GM23338 (cell line): Measurements from ENCODE around the gene TMEM121. TPM values are rescaled to one million over a fixed set of nuclear protein-coding genes. Genes with fewer than 3 reads are reported as not detected.
"Not testable (repeated sequence)": the region's sequence is repeated elsewhere in the genome, so short reads cannot be mapped to it uniquely, and the experiment has no call there.

ENCODE experiments used
- ATAC-seq: fragments of 200-7000 bp; cut with Tn5 transposase; 3 replicates; pipeline ENCODE4 v1.9.1; 2020
- DNase-seq: peaks from one replicate; pipeline ENCODE4 v3.0.0-alpha.2; 2015; ENCODE audit warnings: low spot score
- H2AFZ ChIP-seq: fragments of 200-600 bp; sonication (generic); 2 replicates; pipeline ENCODE4 v1.8.0; 2016; ENCODE audit warnings: antibody characterized with exemption, mild to moderate bottlenecking, moderate library complexity
- H3F3A ChIP-seq: fragments of 200-600 bp; sonication (generic); replicated peaks from 2 replicates; pipeline ENCODE4 v1.8.0; 2017; ENCODE audit warnings: antibody characterized with exemption, mixed run types, low read depth
- H3K27ac ChIP-seq: fragments of 200-600 bp; sonication (generic); 2 replicates; pipeline ENCODE4 v1.6.1; 2016; ENCODE audit warnings: low read depth
- H3K27me3 ChIP-seq: fragments of 200-600 bp; sonication (generic); 2 replicates; pipeline ENCODE4 v1.8.0; 2016; ENCODE audit warnings: mild to moderate bottlenecking, mixed run types, moderate library complexity; ENCODE audit not compliant: insufficient read depth
- H3K36me3 ChIP-seq: fragments of 200-600 bp; sonication (generic); 2 replicates; pipeline ENCODE4 v1.8.0; 2016; ENCODE audit warnings: mild to moderate bottlenecking; ENCODE audit not compliant: insufficient read depth
- H3K4me1 ChIP-seq: fragments of 200-600 bp; sonication (generic); 2 replicates; pipeline ENCODE4 v1.8.0; 2016; ENCODE audit warnings: mild to moderate bottlenecking, moderate library complexity; ENCODE audit not compliant: insufficient read depth
- H3K4me2 ChIP-seq: fragments of 200-600 bp; sonication (generic); 2 replicates; pipeline ENCODE4 v1.7.1; 2017; ENCODE audit warnings: mixed run types
- H3K4me3 ChIP-seq: fragments of 200-600 bp; sonication (generic); 2 replicates; pipeline ENCODE4 v1.6.1; 2016; ENCODE audit warnings: mixed run types
- H3K79me2 ChIP-seq: fragments of 200-600 bp; sonication (generic); replicated peaks from 2 replicates; pipeline ENCODE4 v1.8.0; 2017; ENCODE audit warnings: mild to moderate bottlenecking; ENCODE audit not compliant: insufficient read depth
- H3K9me2 ChIP-seq: fragments of 200-600 bp; sonication (generic); 2 replicates; pipeline ENCODE4 v1.8.0; 2017; ENCODE audit not compliant: insufficient read depth
- H4K20me1 ChIP-seq: fragments of 200-600 bp; sonication (generic); replicated peaks from 2 replicates; pipeline ENCODE4 v1.8.0; 2017; ENCODE audit warnings: mild to moderate bottlenecking; ENCODE audit not compliant: insufficient read depth
- H3K27ac Mint-ChIP-seq: 2 replicates; pipeline ENCODE4 v1.8.0; 2020; ENCODE audit warnings: inconsistent platforms, mild to moderate bottlenecking, moderate library complexity, mixed read lengths
- H3K27me3 Mint-ChIP-seq: 3 replicates; pipeline ENCODE4 v1.8.0; 2022; ENCODE audit warnings: low read depth, mild to moderate bottlenecking, moderate library complexity, mixed read lengths, inconsistent platforms; ENCODE audit not compliant: insufficient read depth, poor library complexity
- H3K36me3 Mint-ChIP-seq: 3 replicates; pipeline ENCODE4 v1.8.0; 2021; ENCODE audit warnings: low read depth, mild to moderate bottlenecking, inconsistent platforms, moderate library complexity, mixed read lengths
- H3K4me1 Mint-ChIP-seq: 3 replicates; pipeline ENCODE4 v1.8.0; 2020; ENCODE audit warnings: mild to moderate bottlenecking, inconsistent platforms, mixed read lengths
- H3K4me3 Mint-ChIP-seq: 3 replicates; pipeline ENCODE4 v1.8.0; 2021; ENCODE audit warnings: moderate library complexity, mild to moderate bottlenecking, inconsistent platforms, mixed read lengths
- H3K9me3 Mint-ChIP-seq: 3 replicates; pipeline ENCODE4 v1.8.0; 2020; ENCODE audit warnings: moderate library complexity, mild to moderate bottlenecking, inconsistent platforms, mixed read lengths
- polyA plus RNA-seq: library from polyadenylated mRNA; unstranded; fragments of >200 nt; fragmentation: Nextera tagmentation; extraction: Ambion mirVana; gene quantifications from 2 replicates; pipeline ENCODE4 v1.2.1, GENCODE V29; 2016
- total RNA-seq: library from RNA; depleted of rRNA; stranded (reverse); fragments of >200 nt; shearing (Covaris generic); gene quantifications from 2 replicates; pipeline ENCODE4 v1.2.3, GENCODE V29; 2014; rRNA removed

The TMEM121 gene
- total and polyA plus RNA-seq, 2 experiments from 2014 or later: 0.13 to 1.3 TPM

DNA sequence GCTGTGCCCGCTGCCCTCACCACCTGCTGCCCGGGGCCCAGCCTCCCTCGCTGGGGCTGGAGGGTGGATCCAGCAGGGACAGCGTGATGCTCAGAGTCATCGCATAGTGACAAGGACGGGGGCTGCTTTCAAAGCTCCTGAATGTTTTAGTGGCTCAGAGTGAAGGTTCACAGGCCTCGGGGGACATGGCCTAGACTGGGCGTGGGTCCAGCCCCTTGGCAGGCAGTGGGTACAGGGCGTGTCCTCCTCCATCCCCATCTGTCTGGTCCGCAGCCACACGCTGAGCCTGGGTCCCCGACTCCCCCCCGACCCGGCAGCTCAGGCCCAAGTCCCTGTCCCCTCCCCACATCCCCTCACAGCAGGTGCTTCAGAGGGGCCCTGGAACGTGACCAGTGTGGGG is 52.8 kb downstream of the TMEM121 start:
- not testable (repeated sequence) for H3K9me2 ChIP-seq, H3K4me2 ChIP-seq, H3K4me3 Mint-ChIP-seq, ATAC-seq, H3K27me3 ChIP-seq, DNase-seq, H3K36me3 ChIP-seq, H3K27ac ChIP-seq, H3K4me3 ChIP-seq, H3K4me1 Mint-ChIP-seq, H2AFZ ChIP-seq, H3K4me1 ChIP-seq, H3K27ac Mint-ChIP-seq, H3K79me2 ChIP-seq, H4K20me1 ChIP-seq
- H3K27me3 Mint-ChIP-seq: peaks cover 34% of the 10 kb centered on the region
- peaks cover 44% of the 10 kb centered on the region for H3K36me3 Mint-ChIP-seq
- peaks cover 26% of the 10 kb centered on the region for H3F3A ChIP-seq
- peaks cover 65% of the 10 kb centered on the region for H3K9me3 Mint-ChIP-seq

Other genes with a start within 250 kb of the TMEM121 start
- 27.8 and 29.9 TPM in 2 replicates for gene BRF1, start 225.6 kb upstream of the TMEM121 start, total RNA-seq
- 7.6 and 8.6 TPM in 2 replicates for gene BRF1, start 225.6 kb upstream of the TMEM121 start, polyA plus RNA-seq
- gene PACS2, start 211.8 kb upstream of the TMEM121 start, total RNA-seq: 67.7 and 79.0 TPM in 2 replicates
- gene PACS2, start 211.8 kb upstream of the TMEM121 start, polyA plus RNA-seq: 22.5 and 27.5 TPM in 2 replicates
- gene TEX22, start 128.0 kb upstream of the TMEM121 start, total RNA-seq: 0.21 and 0.54 TPM in 2 replicates
- 0.10 and 0.21 TPM in 2 replicates for gene TEX22, start 128.0 kb upstream of the TMEM121 start, polyA plus RNA-seq
- gene MTA1, start 106.8 kb upstream of the TMEM121 start, total RNA-seq: 104 and 126 TPM in 2 replicates
- gene MTA1, start 106.8 kb upstream of the TMEM121 start, polyA plus RNA-seq: 53.3 and 63.2 TPM in 2 replicates
- 3.4 and 5.0 TPM in 2 replicates for gene CRIP2, start 51.8 kb upstream of the TMEM121 start, total RNA-seq
- 9.6 and 12.3 TPM in 2 replicates for gene CRIP2, start 51.8 kb upstream of the TMEM121 start, polyA plus RNA-seq
- 0.80 and 7.7 TPM in 2 replicates for gene CRIP1, start 39.7 kb upstream of the TMEM121 start, total RNA-seq
- gene CRIP1, start 39.7 kb upstream of the TMEM121 start, polyA plus RNA-seq: 8.4 and 13.2 TPM in 2 replicates
- 3.9 and 16.3 TPM in 2 replicates for gene TEDC1, start 35.3 kb upstream of the TMEM121 start, total RNA-seq
- gene TEDC1, start 35.3 kb upstream of the TMEM121 start, polyA plus RNA-seq: 4.1 and 5.9 TPM in 2 replicates